Liver (tissue), 9 donors: Measurements from ENCODE around the gene NOS1AP. TPM values are rescaled to one million over a fixed set of nuclear protein-coding genes. Genes with fewer than 3 reads are reported as not detected.

Source experiments
- DNase-seq: peaks from one replicate; pipeline ENCODE4 v3.0.0-alpha.2; 2017; ENCODE audit warnings: low spot score
- H3K27ac ChIP-seq, 2 donors: one replicate each; pipeline ENCODE4 v1.7.0; 2013; ENCODE audit warnings: inconsistent platforms in 2 of 2, low read length in 2 of 2, control low read depth in 1 of 2, low read depth in 1 of 2, mild to moderate bottlenecking in 1 of 2
- H3K27me3 ChIP-seq, 4 donors: one replicate each; pipeline versions ENCODE4 v1.6.1 to v1.7.0; 2013; ENCODE audit warnings: low read length in 3 of 4, inconsistent platforms in 1 of 4, mild to moderate bottlenecking in 1 of 4, moderate library complexity in 1 of 4; ENCODE audit not compliant: control insufficient read depth in 4 of 4, insufficient read depth in 4 of 4
- H3K36me3 ChIP-seq, 4 donors: one replicate each; pipeline versions ENCODE4 v1.6.1 to v1.7.0; 2013; ENCODE audit warnings: low read length in 3 of 4, mild to moderate bottlenecking in 3 of 4, low read depth in 1 of 4, moderate library complexity in 1 of 4; ENCODE audit not compliant: control insufficient read depth in 4 of 4, insufficient read depth in 3 of 4
- H3K4me1 ChIP-seq, 4 donors: one replicate each; pipeline versions ENCODE4 v1.6.1 to v1.7.0; 2013; ENCODE audit warnings: low read length in 3 of 4, mild to moderate bottlenecking in 3 of 4, moderate library complexity in 1 of 4; ENCODE audit not compliant: control insufficient read depth in 4 of 4, insufficient read depth in 4 of 4
- H3K4me3 ChIP-seq, 3 donors: one replicate each; pipeline versions ENCODE4 v1.6.1 to v1.7.0; 2013; ENCODE audit warnings: low read length in 3 of 3, control low read depth in 1 of 3, low read depth in 1 of 3, mild to moderate bottlenecking in 1 of 3
- H3K9ac ChIP-seq, 2 donors: one replicate each; pipeline ENCODE4 v1.7.0; 2013; ENCODE audit warnings: low read length in 2 of 2, mild to moderate bottlenecking in 2 of 2, moderate library complexity in 2 of 2, control low read depth in 1 of 2, low read depth in 1 of 2
- H3K9me3 ChIP-seq, 4 donors: one replicate each; pipeline versions ENCODE4 v1.6.1 to v1.7.0; 2013; ENCODE audit warnings: low read length in 3 of 4; ENCODE audit not compliant: control insufficient read depth in 4 of 4
- ATF3 ChIP-seq: IDR thresholded peaks from 2 replicates; pipeline ENCODE4 v1.6.1; 2016; ENCODE audit warnings: antibody characterized with exemption
- CTCF ChIP-seq: fragments of 150-350 bp; IDR thresholded peaks from 2 replicates; pipeline ENCODE4 v1.5.1; 2017; ENCODE audit warnings: improper control_type of control experiment, low read depth, low read length; ENCODE audit not compliant: missing input control
- EGR1 ChIP-seq, 2 donors: IDR thresholded peaks; 2 replicates each; pipeline ENCODE4 v1.6.1; 2016 to 2018; ENCODE audit warnings: antibody characterized with exemption in 2 of 2, low read depth in 2 of 2
- FOXA1 ChIP-seq: IDR thresholded peaks from 2 replicates; pipeline ENCODE4 v1.6.1; 2016; ENCODE audit warnings: antibody characterized with exemption
- FOXA2 ChIP-seq: IDR thresholded peaks from 2 replicates; pipeline ENCODE4 v1.6.1; 2016; ENCODE audit warnings: antibody characterized with exemption
- GABPA ChIP-seq, 2 donors: IDR thresholded peaks in 1 of 2; conservative IDR thresholded peaks in 1 of 2; 2 replicates each; pipeline ENCODE4 v1.6.1; 2016; ENCODE audit warnings: antibody characterized with exemption in 2 of 2, mild to moderate bottlenecking in 1 of 2, moderate library complexity in 1 of 2
- HNF4A ChIP-seq, 2 donors: conservative IDR thresholded peaks; 2 replicates each; pipeline ENCODE4 v1.6.1; 2016; ENCODE audit warnings: antibody characterized with exemption in 2 of 2, mild to moderate bottlenecking in 2 of 2
- HNF4G ChIP-seq: IDR thresholded peaks from 2 replicates; pipeline ENCODE4 v1.6.1; 2016; ENCODE audit warnings: antibody characterized with exemption
- JUND ChIP-seq, 2 donors: IDR thresholded peaks; 2 replicates each; pipeline ENCODE4 v1.6.1; 2016; ENCODE audit warnings: antibody characterized with exemption in 2 of 2
- MAX ChIP-seq: IDR thresholded peaks from 2 replicates; pipeline ENCODE4 v1.6.1; 2016; ENCODE audit warnings: antibody characterized with exemption
- NR2F2 ChIP-seq: IDR thresholded peaks from 2 replicates; pipeline ENCODE4 v1.6.1; 2016; ENCODE audit warnings: antibody characterized with exemption
- RAD21 ChIP-seq, 2 donors: IDR thresholded peaks; 2 replicates each; pipeline ENCODE4 v1.6.1; 2016; ENCODE audit warnings: antibody characterized with exemption in 2 of 2, mild to moderate bottlenecking in 2 of 2
- REST ChIP-seq: IDR thresholded peaks from 2 replicates; pipeline ENCODE4 v1.6.1; 2016; ENCODE audit warnings: antibody characterized with exemption, mild to moderate bottlenecking
- RXRA ChIP-seq, 2 donors: IDR thresholded peaks; 2 replicates each; pipeline ENCODE4 v1.6.1; 2017 to 2018; ENCODE audit warnings: antibody characterized with exemption in 2 of 2, mild to moderate bottlenecking in 1 of 2
- SP1 ChIP-seq: IDR thresholded peaks from 2 replicates; pipeline ENCODE4 v1.6.1; 2018; ENCODE audit warnings: antibody characterized with exemption, mild to moderate bottlenecking
- TAF1 ChIP-seq: conservative IDR thresholded peaks from 2 replicates; pipeline ENCODE4 v1.6.1; 2016; ENCODE audit warnings: antibody characterized with exemption, mild to moderate bottlenecking
- YY1 ChIP-seq: IDR thresholded peaks from 2 replicates; pipeline ENCODE4 v1.6.1; 2016; ENCODE audit warnings: antibody characterized with exemption, mild to moderate bottlenecking
- ZBTB33 ChIP-seq: IDR thresholded peaks from 2 replicates; pipeline ENCODE4 v1.6.1; 2016; ENCODE audit warnings: antibody characterized with exemption
- WGBS: extraction: QIAGEN DNeasy Blood & Tissue Kit; methylation state at CpG from one replicate; pipeline ENCODE4 v1.1.7; 2013; 5-methylcytosine and 5-hydroxymethylcytosine counted together
- polyA plus RNA-seq, 2 donors: library from polyadenylated mRNA; stranded (reverse) in 1 of 2; unstranded in 1 of 2; fragments of 200-250 nt in 1 of 2; fragments of >200 nt in 1 of 2; fragmentation: Nextera tagmentation in 1 of 2; extraction: Ambion mirVana in 1 of 2; gene quantifications; one replicate each; pipeline versions ENCODE4 v1.2.1 to v1.2.3, GENCODE V29; 2013 to 2015
- total RNA-seq, 2 donors: library from RNA; depleted of rRNA; stranded (reverse); fragments of >200 nt; gene quantifications; one replicate each; pipeline ENCODE4 v1.2.3, GENCODE V29; 2014
- donor health status: healthy.
- donor health status: healthy.
- donor health status: healthy.
- donor health status: healthy.
- donor health status: healthy.

NOS1AP gene
- total and polyA plus RNA-seq, 4 donors: 1.4 to 13.0 (median 4.5) TPM

- TF ChIP-seq CTCF: no peak
- TF ChIP-seq RAD21 (IDR thresholded peaks at IDR 0.05): no peak
- no peak for TF ChIP-seq ATF3
- no peak for TF ChIP-seq ZBTB33
- no peak for TF ChIP-seq HNF4A (conservative IDR thresholded peaks at IDR 0.05)
- no peak for TF ChIP-seq NR2F2
- TF ChIP-seq FOXA1: no peak
- TF ChIP-seq FOXA2: no peak
- no peak for TF ChIP-seq MAX
- TF ChIP-seq YY1: no peak
- TF ChIP-seq HNF4G: no peak
- no peak for TF ChIP-seq SP1
- TF ChIP-seq GABPA (IDR thresholded peaks at IDR 0.05 in 1 of 2, conservative IDR thresholded peaks at IDR 0.05 in 1 of 2): no peak
- no peak for TF ChIP-seq TAF1
- TF ChIP-seq REST: no peak
- TF ChIP-seq EGR1 (IDR thresholded peaks at IDR 0.05; ENCODE audit: low read depth in 2 of 2): no peak
- TF ChIP-seq JUND (IDR thresholded peaks at IDR 0.05): no peak
- no peak for TF ChIP-seq RXRA (IDR thresholded peaks at IDR 0.05)
- no peak for DNase-seq
- WGBS: 92% methylated on average over 4 of the region's 4 CpGs
- Histone ChIP-seq H3K9me3 (no peaks in the 10 kb centered on the region), H3K4me3 (no peak overlapping the region), H3K4me1 (peaks cover 0 to 11% (median 2%) of the 10 kb centered on the region in 4 donors), H3K27me3 (no peaks in the 10 kb centered on the region), H3K36me3 (no peaks in the 10 kb centered on the region), H3K27ac (no peak overlapping the region), H3K9ac (no peak overlapping the region)
Measured at GRCh38 chr1:162182090-162182489, 112.6 kb downstream of the NOS1AP start.
